HepG2 (cell line): ENCODE data around the gene ARHGAP20.

Source experiments
- KDM4B ChIP-seq: sonication (generic); formaldehyde crosslinking; IDR thresholded peaks from 2 replicates; pipeline ENCODE4 v1.4.0; 2020; ENCODE audit warnings: missing genetic modification reagents
- RAD21 ChIP-seq: fragments of 450-650 bp; formaldehyde crosslinking; IDR thresholded peaks from 2 replicates; pipeline ENCODE4 v1.5.0; 2020; ENCODE audit warnings: mild to moderate bottlenecking
- RXRA ChIP-seq: sonication (generic); formaldehyde crosslinking; IDR thresholded peaks from 2 replicates; pipeline ENCODE4 v1.5.1; 2020; ENCODE audit warnings: missing genetic modification reagents
- TAF1 ChIP-seq: sonication (generic); formaldehyde crosslinking; IDR thresholded peaks from 2 replicates; pipeline ENCODE4 v1.4.0; 2020; ENCODE audit warnings: missing genetic modification reagents
- ZNF253 ChIP-seq: sonication (generic); formaldehyde crosslinking; IDR thresholded peaks from 2 replicates; pipeline ENCODE4 v1.8.0; 2022; ENCODE audit warnings: mild to moderate bottlenecking, missing genetic modification reagents, borderline replicate concordance
- ZNF510 ChIP-seq: sonication (generic); formaldehyde crosslinking; IDR thresholded peaks from 2 replicates; pipeline ENCODE4 v1.4.0; 2020; ENCODE audit warnings: low read depth, mild to moderate bottlenecking, missing genetic modification reagents

GRCh38 chr11:110600322-110600721 lies 111.9 kb downstream of the ARHGAP20 start:
- TF ChIP-seq ZNF253 (CRISPR knock-in tag) (no peak), ZNF510 (CRISPR knock-in tag) (no peak), RXRA (CRISPR knock-in tag) (no peak), TAF1 (CRISPR knock-in tag) (no peak), RAD21 (CRISPR knock-in tag) (no peak), KDM4B (no peak)
